ENCODE data around the gene ZCCHC7. TPM values are rescaled to one million over a fixed set of nuclear protein-coding genes. Genes with fewer than 3 reads are reported as not detected.
"Not testable (repeated sequence)": the region's sequence is repeated elsewhere in the genome, so short reads cannot be mapped to it uniquely, and the experiment has no call there.

Gene ZCCHC7
- total RNA-seq, 3 donors from 2014 or later (not counting 1 experiment from before 2014, with no cell fraction given): 42.4 to 43.2 (median 42.8) TPM

DNA sequence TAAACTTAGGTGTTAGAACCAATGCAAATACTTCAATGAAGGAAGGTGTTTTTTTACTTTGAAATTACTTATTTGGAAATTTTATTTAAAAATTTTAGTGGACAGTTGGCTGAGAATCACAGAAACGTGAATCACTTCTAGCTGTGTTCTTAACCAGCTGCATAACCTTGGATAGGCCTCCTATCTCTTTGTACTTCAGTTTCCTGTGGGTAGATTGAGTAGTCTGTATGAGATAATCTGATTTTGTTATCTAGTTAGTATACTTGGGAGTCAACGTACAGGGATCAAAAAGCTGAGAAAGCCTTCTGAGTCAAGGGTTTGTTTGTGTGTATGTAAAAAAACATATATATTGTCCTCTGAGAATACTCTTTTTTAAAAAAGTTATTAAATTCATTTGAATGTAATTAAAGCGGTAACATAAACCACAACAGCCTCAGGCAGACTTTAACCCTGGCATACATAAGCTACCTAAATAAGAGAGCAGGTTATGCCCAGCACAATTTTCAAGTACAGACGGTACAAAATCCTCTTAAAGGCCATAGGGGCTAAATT lies 38.1 kb upstream of the ZCCHC7 start:
- H3K4me1 Mint-ChIP-seq: peaks cover 49 to 53% of the 10 kb centered on the region in 2 donors
- Histone ChIP-seq H3K27ac (ENCODE audit: low read length) (no peak overlapping the region), H3K36me3 (ENCODE audit: control insufficient read depth, insufficient read depth, low read length) (peaks cover 8% of the 10 kb centered on the region), H3K4me3 (ENCODE audit: low read length) (no peak overlapping the region), H3K4me1 (ENCODE audit: control insufficient read depth, insufficient read depth, low read length) (peaks cover 15% of the 10 kb centered on the region), H3K27me3 (ENCODE audit: control insufficient read depth, insufficient read depth, low read length) (no peaks in the 10 kb centered on the region), H3K9me3 (ENCODE audit: control insufficient read depth, insufficient read depth, low read length) (no peaks in the 10 kb centered on the region)
- WGBS (ENCODE audit: insufficient coverage): 61% methylated on average over 3 of the region's 4 CpGs
- peaks cover 8% of the 10 kb centered on the region for H3K36me3 Mint-ChIP-seq
- no peaks in the 10 kb centered on the region for H3K9me3 Mint-ChIP-seq
- TF ChIP-seq, protein P1, sequence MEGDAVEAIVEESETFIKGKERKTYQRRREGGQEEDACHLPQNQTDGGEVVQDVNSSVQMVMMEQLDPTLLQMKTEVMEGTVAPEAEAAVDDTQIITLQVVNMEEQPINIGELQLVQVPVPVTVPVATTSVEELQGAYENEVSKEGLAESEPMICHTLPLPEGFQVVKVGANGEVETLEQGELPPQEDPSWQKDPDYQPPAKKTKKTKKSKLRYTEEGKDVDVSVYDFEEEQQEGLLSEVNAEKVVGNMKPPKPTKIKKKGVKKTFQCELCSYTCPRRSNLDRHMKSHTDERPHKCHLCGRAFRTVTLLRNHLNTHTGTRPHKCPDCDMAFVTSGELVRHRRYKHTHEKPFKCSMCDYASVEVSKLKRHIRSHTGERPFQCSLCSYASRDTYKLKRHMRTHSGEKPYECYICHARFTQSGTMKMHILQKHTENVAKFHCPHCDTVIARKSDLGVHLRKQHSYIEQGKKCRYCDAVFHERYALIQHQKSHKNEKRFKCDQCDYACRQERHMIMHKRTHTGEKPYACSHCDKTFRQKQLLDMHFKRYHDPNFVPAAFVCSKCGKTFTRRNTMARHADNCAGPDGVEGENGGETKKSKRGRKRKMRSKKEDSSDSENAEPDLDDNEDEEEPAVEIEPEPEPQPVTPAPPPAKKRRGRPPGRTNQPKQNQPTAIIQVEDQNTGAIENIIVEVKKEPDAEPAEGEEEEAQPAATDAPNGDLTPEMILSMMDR (IDR thresholded peaks at IDR 0.05): no peak
- H3K27ac Mint-ChIP-seq: no peak overlapping the region
- ATAC-seq: no peak
- H3K4me3 Mint-ChIP-seq: no peak overlapping the region
- H3K27me3 Mint-ChIP-seq (ENCODE audit: low read depth in 2 of 2): no peaks in the 10 kb centered on the region
- intact Hi-C loops (cut with micrococcal nuclease): loop anchor here (5.0 kb wide), 1 partner anchor 220 kb away; no protein-coding TSS in a partner anchor
- DNase-seq: peak in 1 of 2 donors; percentile 22

DNA sequence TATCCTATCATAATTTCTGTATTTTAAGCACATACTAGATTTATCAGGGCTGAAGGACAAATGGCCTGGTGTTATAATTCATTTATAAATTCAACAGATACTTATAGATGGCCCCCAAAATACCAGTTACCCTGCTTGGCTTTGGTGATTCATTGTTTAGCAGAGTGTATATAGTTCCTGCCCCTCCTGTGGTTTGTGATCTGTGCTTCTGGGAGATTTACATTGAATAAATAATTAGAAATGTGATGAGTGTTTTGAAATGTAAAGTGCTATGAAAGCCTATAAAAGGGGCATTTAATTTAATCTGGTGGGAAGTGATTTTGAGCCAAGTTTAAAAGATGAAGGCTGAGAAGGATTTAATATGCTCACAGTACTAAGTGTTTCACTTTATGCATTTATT lies 36.7 kb upstream of the ZCCHC7 start:
- Histone ChIP-seq H3K4me3 (ENCODE audit: low read length) (no peak overlapping the region), H3K27me3 (ENCODE audit: control insufficient read depth, insufficient read depth, low read length) (no peaks in the 10 kb centered on the region), H3K27ac (ENCODE audit: low read length) (no peak overlapping the region), H3K36me3 (ENCODE audit: control insufficient read depth, insufficient read depth, low read length) (peaks cover 16% of the 10 kb centered on the region), H3K9me3 (ENCODE audit: control insufficient read depth, insufficient read depth, low read length) (no peaks in the 10 kb centered on the region), H3K4me1 (ENCODE audit: control insufficient read depth, insufficient read depth, low read length) (peaks cover 15% of the 10 kb centered on the region)
- ATAC-seq (no peak), DNase-seq (no peak)
- Mint-ChIP-seq H3K36me3 (peaks cover 9% of the 10 kb centered on the region), H3K4me3 (no peak overlapping the region), H3K27ac (no peak overlapping the region), H3K9me3 (no peaks in the 10 kb centered on the region), H3K27me3 (ENCODE audit: low read depth in 2 of 2) (no peaks in the 10 kb centered on the region), H3K4me1 (peaks cover 49 to 52% of the 10 kb centered on the region in 2 donors)
- TF ChIP-seq, protein P1 (IDR thresholded peaks at IDR 0.05): no peak
- intact Hi-C loops (cut with micrococcal nuclease): loop anchor here (5.0 kb wide), 1 partner anchor 219 kb away; no protein-coding TSS in a partner anchor

DNA sequence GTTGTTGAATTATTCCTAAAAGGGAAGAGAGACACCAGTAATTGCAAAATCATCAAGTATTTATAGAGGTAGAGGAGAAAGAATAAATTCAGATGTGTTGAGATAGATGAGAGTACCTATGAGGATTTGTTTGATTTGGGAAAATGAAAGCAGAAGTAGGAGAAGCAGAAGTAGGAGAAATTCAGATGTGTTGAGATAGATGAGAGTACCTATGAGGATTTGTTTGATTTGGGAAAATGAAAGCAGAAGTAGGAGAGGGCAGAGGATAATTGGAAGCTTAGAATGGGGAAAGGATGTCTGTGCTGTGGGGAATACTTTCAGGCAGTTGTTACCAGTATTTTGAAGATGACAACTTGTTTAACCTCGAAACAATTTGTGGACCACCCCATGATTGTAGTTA lies 35.1 kb upstream of the ZCCHC7 start:
- DNase-seq: no peak
- intact Hi-C loops (cut with micrococcal nuclease): no loop called here
- Mint-ChIP-seq H3K27ac (peak overlapping the region in 1 of 2 donors; percentile 0), H3K27me3 (ENCODE audit: low read depth in 2 of 2) (no peaks in the 10 kb centered on the region), H3K4me1 (peaks cover 36 to 40% of the 10 kb centered on the region in 2 donors), H3K36me3 (peaks cover 13% of the 10 kb centered on the region), H3K4me3 (no peak overlapping the region), H3K9me3 (no peaks in the 10 kb centered on the region)
- no CpG with 5 or more reads among the region's 1 CpG for WGBS (ENCODE audit: insufficient coverage)
- Histone ChIP-seq H3K27me3 (ENCODE audit: control insufficient read depth, insufficient read depth, low read length) (no peaks in the 10 kb centered on the region), H3K36me3 (ENCODE audit: control insufficient read depth, insufficient read depth, low read length) (peaks cover 18% of the 10 kb centered on the region), H3K9me3 (ENCODE audit: control insufficient read depth, insufficient read depth, low read length) (no peaks in the 10 kb centered on the region), H3K4me1 (ENCODE audit: control insufficient read depth, insufficient read depth, low read length) (peaks cover 8% of the 10 kb centered on the region), H3K4me3 (ENCODE audit: low read length) (no peak overlapping the region), H3K27ac (ENCODE audit: low read length) (no peak overlapping the region)
- ATAC-seq: no peak
- TF ChIP-seq, protein P1 (IDR thresholded peaks at IDR 0.05): no peak

DNA sequence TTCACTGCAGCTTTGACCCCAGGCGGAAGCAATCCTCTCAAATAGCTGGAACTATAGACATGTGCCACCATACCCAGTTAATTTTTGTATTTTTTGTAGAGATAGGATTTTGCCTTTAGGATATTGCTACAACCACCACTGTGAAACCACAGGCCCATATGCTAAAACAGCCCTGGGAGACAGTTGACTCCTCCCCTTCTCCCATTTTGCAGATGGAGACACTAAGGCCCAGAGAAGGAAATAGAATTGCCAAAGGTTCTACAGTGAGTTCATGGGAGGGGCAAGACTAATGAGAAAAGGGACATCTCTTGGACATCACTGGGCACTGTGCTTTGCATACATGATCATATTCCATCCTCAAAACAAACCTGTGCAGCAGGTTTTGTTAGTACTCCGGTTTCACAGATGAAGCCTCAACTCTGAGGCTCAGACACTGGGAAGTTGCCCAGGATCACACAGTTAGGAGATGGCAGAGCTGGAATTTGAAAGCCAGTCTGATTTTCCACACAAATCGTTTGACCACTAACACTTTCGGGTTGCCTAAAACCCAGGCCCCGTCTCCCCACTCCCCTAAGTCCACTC lies 27.6 kb upstream of the ZCCHC7 start:
- H3K27me3 ChIP-seq (ENCODE audit: control insufficient read depth, insufficient read depth, low read length); H3K36me3 Mint-ChIP-seq; DNase-seq; H3K9me3 ChIP-seq (ENCODE audit: control insufficient read depth, insufficient read depth, low read length); H3K4me1 ChIP-seq (ENCODE audit: control insufficient read depth, insufficient read depth, low read length); H3K27me3 Mint-ChIP-seq (ENCODE audit: low read depth in 2 of 2); H3K27ac Mint-ChIP-seq; H3K36me3 ChIP-seq (ENCODE audit: control insufficient read depth, insufficient read depth, low read length); H3K4me1 Mint-ChIP-seq; ATAC-seq; H3K9me3 Mint-ChIP-seq; H3K27ac ChIP-seq (ENCODE audit: low read length); intact Hi-C loops (cut with micrococcal nuclease); H3K4me3 Mint-ChIP-seq; H3K4me3 ChIP-seq (ENCODE audit: low read length): not testable (repeated sequence)
- 100% methylated on average over 2 of the region's 5 CpGs for WGBS (ENCODE audit: insufficient coverage)
